NOMO-1 treated with DMSO at 0.1 percent for 48 hours (cell line): ENCODE results near the gene CTXN1.

Source experiments
- DNase-seq: peaks from one replicate; lab custom pipeline; 2025; ENCODE audit not compliant: unreplicated experiment; lab: John Stamatoyannopoulos, UW

The CTXN1 gene

DNA sequence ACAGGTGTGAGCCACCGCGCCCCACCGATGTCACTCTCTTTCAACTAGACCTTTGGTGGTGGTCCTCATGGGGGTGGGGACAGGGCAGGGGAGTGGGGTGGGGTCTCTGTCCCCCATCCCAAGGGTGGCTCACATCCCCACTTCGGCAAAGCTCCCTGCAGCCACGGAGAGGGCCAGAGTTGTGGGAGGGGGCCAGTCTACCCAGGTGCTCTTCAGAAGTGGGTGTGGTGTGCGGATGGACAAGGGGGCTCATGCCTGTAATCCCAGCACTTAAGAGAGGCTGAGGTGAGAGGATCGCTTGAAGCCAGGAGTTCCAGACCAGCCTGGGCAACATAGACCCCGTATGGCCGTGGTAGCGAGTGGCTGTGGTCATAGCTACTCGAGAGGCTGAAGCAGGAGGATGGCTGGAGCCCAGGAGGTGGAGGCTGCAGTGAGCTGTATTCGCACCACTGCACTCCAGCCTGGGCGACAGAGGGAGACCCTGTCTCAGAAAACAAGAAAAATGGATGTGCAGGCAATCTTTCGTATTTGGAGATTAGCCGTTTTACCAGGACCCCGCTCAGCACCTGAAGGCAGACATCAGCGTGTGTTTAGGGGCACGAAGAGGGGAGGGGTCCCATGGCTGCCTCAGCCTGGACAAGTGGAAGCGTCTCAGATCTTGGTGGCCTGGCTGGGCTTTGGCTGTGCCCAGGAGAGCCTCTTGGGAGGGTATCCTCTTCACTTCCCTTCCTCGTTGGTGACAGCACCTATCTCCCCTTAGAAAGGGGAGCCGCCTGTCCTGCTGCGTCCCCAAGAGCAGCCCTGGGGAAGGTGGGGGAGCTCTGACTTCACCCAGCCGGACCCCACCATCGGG is 10.5 kb downstream of the CTXN1 start:
- no peak for DNase-seq

DNA sequence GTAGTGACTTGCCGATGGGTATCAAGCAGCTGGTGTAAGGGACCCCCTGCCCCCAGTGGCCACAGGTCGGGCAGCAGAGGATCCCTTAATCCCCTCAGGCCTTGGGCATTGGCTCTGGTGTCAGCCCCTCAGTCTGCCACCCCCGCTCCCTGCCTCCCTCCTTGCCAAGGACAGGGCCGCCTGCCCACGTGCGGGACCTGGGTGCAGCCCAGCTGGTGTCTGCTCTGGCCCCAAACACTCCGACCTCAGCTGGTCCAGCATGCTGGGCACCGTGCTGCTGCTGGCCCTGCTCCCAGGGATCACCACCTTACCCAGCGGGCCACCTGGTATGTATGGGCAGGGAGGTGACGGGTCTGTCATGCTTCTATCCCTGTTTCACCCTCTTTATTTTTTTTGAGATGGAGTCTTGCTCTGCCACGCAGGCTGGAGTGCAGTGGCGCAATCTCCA is 11.3 kb downstream of the CTXN1 start, which contains the start of gene TGFBR3L:
Gene TGFBR3L, plus strand, starts transcription at position 233 of the 448 bp plus-strand sequence.
- no peak for DNase-seq

DNA sequence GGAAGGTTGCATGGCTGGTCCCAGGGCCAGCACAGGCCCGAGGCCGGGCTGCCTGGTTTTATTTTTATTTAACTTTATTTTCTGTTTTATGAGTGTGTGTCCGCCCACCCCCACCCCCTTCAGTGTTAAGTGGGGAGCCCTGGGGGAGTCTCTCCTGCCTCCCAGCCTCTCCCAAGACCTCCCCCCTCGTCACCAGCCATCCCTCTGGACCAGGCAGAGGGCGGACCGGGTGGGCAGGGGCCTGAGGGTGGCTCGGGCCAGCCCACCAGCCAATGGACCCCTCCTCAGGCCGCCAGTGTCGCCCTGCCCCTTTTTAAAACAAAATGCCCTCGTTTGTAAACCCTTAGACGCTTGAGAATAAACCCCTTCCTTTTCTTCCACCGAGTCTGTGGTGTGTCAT is 11.8 kb downstream of the CTXN1 start:
- DNase-seq: no peak

DNA sequence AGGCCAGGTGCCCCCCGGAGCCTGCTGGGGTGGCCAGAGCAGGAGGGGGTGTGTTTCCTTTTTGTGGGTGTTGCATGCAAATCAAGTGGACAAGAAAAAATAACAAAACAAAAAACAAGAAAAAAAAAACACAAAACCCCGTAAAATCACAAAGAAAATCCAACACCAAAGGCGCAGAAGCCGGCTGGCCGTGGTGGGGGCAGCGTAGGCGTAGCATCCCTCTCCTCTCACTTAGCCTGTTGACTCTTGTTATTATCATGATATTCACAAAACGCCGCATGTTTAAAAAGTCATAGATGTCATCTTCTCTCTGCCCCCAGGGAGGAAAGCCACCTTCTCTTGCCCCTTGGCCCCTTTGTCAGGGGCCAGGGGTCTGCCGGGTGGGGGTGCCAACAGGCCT is 12.3 kb downstream of the CTXN1 start:
- no peak for DNase-seq

DNA sequence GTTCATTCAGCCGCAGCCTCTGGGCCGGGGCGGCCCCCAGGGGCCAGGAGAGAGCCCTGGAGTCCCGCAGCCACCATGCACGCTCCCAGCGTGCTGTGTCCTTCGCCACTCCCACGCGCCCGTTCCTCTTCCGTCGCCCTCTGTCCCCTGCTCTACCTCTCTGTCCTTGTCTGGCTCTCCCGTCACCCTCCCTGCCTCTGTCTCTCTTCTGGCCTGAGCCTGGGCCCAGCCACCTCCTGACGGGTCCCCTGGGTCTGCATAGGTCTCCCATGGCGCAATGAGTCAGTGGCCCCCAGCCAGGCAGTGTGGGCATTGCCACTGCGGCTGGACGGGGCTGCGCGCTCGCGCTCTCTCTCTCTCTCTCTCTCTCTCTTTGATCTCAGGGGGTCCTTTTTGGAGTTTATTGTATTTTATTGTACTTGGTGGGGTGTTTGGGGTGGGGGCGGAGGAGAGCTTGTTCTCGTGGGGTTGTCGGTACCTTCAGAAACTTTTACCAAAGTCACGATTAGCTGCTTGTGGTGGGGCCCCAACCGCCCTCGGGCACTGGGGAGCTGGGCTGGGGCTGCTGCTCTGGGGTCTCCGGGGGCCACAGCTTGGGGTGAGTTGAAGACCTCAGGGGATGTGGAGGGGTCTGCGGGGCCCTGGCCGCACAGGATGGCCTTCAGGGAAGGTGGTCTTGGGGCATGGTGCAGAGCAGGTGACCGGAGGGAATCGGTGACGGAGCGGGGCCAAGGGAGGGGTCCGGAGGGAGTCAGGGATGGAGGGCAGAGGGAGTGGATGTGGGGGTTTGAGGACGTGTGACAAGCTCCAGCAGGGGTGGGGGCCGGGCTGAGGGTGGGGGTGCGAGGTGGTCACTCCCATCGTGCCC is 13.0 kb downstream of the CTXN1 start:
- DNase-seq: no peak

DNA sequence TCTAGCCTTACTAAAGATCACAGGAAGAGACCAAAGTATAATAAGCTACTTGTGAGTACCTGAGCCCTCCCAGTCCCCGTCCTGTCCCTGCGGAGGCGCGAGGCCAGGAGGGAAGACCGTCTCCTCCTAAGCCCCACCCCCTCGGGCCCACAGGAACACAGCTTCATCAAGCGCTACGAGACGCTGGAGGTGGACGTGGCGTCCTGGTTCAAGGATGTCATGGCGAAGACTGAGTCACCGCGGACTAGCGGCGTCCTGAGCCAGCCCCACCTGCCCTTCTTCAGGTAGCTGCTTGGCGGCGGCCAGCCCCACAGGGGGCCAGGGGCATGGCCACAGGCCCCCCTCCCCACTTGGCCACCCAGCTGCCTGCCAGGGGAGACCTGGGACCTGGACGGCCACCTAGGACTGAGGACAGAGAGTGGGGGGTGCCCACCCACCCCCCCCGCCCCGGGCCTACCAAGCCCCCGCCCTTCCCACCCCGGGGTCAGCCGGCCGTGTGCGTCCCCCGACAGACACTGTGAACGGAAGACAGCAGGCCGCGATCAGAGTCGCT is 13.7 kb downstream of the CTXN1 start:
- DNase-seq: no peak

DNA sequence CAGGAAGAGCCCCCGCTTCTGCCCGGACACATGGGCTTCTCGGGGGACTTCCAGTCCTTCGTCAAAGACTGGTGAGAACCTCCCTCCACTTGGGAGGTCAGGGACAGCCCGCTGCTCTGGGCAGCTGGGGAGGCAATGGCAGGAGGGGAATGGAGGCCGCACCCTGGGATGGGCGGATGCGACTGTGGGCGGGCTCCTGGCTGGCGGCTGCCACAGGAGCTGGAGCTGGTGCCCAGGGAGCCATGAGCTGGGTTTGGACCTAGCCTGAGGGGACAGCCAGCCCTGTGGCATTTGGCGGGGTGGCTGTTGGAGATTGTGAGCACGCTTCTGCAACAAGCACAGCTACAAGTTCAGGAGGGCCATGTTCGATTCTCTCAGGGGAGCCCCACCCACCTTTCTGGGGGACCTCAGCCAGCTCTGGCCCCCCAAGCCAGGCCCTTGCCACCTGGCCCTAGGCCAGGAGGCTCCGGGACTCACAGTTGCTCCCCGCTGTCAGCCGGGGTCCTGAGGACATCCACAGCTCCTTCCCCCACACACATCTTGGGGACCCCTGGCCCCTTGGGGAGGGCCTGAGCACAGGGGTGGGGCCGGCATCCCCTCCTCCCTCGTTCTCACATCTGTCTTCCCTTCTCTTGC is 14.3 kb downstream of the CTXN1 start:
- DNase-seq: no peak

DNA sequence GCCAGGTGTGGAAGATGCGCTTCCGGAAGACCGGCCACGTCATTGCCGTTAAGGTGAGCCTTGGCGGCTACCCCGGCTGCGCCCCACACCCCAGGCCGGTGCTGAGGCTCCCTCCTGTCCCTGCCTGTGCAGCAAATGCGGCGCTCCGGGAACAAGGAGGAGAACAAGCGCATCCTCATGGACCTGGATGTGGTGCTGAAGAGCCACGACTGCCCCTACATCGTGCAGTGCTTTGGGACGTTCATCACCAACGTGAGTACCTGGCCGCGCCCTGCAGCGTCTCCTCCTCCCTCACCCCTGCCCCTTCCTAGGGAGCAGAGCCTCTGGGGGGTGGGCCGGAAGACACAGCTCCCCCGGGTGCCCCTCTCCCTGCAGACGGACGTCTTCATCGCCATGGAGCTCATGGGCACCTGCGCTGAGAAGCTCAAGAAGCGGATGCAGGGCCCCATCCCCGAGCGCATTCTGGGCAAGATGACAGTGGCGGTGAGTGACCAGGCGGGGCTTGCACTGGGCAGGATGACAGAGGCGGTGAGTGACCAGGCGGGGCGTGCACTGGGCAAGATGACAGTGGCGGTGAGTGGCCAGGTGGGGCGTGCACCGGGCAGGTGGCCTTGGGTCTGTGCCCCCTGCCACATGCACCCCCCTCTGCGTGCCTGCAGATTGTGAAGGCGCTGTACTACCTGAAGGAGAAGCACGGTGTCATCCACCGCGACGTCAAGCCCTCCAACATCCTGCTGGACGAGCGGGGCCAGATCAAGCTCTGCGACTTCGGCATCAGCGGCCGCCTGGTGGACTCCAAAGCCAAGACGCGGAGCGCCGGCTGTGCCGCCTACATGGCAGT is 15.4 kb downstream of the CTXN1 start:
- DNase-seq: no peak

DNA sequence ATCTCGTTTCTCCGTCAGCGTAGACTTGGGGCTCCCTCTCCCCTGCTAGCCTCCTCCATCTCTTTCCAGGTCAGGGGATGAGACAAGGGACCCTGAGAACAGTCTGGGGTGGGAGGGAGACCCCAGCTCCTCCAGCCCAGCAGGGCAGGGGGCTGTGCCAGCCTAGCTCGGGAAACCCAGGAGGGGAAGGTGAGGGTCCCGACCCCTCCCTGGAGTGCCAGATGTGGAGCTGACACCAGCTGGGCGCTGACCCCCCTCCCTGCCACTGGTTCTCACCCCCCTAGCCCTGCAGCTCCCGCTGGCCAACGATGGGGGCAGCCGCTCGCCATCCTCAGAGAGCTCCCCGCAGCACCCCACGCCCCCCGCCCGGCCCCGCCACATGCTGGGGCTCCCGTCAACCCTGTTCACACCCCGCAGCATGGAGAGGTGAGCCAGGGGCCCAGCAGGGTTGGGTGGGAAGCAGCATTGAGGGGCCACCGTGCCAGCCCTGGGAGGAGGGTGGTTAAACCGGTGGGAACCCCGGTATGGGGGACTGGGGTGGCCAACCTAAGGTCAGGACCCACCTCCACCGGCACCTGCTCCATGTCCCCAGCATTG is 16.4 kb downstream of the CTXN1 start:
- no peak for DNase-seq

DNA sequence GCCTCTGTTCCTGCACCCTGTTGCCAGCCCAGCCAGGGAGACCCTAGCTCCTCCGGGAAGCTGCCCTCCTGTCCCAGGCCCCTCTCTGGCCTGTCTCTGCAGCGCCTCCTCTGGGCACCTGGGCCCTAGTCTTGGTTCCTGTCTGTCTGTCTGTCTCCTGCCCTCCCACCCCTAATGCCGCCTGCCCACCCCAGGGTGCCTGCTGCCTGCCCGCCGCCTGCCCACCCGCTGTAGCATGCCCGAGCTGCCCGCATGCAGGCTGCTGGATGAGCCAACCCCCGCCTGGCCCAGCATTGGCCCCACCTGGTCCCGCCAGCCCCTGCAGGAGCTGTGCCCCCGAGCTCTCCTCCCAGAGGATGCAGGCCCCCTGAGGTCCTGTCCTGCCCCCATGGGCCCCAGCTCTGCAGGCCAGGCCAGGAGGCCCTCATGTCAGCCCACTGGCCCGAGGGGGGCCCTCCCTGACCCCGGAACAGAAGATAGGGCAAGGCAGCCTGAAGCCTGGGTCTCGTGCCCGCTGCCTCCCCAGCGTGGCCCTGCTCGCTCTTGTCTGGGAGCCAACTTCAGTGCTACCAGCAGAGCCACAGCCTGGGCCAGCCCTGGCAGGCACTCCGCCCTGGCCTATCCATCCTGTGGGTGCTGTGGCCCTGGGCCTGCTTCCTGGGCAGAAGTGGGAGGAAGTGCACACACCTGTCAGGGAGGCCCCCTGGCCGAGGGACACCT is 17.0 kb downstream of the CTXN1 start:
- DNase-seq: no peak

DNA sequence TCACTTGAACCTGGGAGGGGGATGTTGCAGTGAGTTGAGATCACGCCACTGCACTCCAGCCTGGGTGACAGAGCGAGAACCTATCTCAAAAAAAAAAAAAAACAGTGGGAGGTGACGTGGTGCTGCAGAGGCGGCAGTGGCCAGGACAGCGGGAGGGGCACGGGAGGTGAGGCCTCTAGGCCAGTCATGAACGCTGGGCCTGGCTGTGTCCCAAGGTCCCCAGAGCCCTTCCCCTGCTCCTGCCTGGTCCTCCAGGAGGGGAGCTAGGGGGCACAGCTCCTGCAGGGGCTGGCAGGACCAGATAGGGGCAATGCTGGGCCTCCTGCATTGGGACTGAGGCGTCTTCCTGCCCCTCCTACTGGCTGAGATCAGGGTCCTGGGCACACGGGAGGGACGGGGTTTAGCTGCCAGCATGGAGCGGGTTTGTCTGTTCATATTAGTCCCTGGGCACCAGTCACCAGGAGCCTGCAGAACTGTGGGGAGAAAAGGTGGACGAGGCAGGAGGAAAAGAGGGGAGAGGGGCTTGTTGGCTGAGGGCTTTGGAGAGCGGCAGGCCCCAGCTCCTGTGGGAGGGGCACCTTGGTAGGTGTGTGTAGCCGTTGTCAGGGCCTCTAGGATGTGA is 17.7 kb downstream of the CTXN1 start:
- DNase-seq: no peak

DNA sequence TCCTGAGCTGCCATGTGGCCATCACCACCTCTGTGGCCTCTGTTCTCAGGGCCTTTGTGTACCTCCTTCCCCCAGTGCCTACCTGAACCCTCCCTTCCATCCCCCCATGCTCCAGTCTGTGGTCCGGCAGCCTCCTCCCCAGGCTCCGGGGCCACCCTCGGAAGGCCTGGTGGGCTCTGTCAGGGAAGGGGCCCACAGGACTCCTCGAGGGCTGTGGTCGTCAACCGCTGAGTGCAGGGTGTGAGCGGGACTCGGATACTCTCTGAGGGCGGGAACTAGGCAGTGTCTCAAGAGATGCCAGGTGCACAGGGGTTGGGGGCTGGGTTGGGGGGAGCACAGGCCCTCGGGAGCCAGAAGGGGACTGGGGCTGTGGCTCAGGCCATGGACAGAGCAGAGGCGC is 18.4 kb downstream of the CTXN1 start:
- DNase-seq: no peak

DNA sequence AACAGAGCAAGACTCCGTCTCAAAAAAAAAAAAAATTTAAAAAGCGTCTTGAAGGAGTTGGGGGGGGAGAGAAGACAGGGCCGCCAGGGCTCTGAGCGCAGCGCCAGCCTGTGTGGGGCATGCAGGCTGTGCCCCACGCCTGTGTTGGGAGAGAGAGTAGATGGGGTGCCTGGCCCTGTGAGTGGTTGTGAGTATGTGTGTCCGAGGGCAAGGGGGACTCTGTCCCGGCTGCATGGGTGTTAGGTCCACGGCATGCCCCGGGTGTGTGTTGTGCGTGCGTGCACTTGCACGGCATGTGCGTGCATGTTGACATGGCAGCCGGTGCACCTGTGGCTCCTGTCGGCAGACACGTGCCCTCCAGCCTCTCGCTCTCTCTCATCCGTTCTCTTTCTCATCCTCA is 18.8 kb downstream of the CTXN1 start:
- no peak for DNase-seq

DNA sequence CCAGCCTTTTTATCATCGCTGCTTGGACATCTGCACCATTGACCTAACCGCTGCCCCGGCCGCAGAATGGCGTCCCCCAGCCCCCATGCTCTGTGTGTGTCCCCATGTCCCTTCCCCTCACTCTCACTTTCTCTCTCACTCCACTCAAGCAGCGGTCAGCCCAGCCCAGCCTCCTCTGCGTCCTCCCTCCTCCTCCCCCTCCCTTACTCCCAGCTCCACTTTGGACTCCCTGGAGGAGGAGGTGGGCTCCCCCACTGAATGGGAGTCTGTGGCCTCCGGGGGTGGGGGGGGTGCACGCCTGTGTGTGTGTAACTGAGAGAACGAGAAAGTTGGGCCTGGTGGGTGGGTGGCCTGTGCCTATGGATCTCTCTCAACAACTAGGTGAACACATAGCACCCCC is 20.1 kb downstream of the CTXN1 start:
- DNase-seq: no peak

DNA sequence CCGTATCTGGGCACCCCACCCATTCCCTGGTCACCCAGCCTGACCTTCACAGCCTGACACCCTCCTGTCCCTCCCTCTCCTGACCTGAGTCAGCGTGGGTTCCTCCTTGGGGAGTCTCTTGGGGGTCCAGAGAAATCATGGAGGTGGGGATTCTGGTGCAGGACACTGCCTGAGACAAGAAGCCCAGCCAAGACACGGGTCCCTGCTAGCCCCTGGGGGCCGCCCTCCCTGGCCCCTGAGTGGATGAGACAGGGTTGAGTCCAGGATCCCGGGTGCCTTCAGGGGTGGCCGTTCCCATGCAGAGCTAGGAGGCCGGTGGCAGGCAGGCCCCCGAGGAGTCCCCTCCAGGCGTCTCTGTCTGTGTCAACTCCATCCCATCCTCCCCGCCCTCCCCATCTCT is 20.7 kb downstream of the CTXN1 start:
- DNase-seq: no peak

DNA sequence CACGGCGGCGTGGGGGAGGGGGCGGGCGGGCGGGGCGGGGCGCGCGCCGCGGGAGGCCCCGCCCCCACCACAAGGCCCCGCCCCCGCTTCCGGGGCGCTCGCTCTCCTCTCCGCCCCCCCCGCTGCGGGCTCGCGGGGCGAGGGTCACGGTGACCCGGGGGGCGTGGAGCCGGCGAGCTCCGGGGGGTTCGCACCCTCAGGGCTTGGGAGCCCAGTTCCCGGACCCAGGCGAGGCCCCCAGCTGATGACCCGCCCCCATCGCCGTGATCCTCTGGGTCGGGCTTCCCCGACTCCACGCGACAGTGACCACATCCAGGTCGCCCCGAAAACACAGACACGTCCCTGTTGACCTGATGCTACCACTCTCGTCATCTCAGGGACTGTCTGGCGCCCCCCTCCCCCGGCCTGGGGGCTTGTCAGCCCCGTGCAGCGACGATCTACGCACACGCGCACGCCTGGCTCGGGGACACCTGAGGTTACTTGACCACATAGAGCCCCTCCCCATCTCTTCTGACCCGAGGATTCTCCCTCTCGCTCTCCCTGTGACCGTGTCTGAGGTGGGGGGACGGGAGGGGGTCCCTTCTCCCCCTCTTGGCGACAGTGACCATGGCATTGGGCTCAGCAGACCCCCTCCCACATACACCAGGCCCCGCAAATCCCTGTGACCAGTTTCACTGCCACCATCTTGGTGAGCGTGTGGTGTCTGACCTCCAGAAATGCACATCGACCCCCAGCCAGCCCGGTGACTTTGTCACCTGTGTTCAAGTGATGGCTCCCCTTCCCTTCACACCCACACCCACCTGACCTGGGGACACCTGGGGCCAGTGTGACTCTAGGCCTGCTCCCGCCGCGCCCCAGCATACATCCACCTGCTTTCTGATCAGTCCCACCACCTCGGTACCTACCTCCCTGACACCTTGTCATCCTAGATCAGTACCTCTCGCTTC is 21.6 kb downstream of the CTXN1 start:
- no peak for DNase-seq

DNA sequence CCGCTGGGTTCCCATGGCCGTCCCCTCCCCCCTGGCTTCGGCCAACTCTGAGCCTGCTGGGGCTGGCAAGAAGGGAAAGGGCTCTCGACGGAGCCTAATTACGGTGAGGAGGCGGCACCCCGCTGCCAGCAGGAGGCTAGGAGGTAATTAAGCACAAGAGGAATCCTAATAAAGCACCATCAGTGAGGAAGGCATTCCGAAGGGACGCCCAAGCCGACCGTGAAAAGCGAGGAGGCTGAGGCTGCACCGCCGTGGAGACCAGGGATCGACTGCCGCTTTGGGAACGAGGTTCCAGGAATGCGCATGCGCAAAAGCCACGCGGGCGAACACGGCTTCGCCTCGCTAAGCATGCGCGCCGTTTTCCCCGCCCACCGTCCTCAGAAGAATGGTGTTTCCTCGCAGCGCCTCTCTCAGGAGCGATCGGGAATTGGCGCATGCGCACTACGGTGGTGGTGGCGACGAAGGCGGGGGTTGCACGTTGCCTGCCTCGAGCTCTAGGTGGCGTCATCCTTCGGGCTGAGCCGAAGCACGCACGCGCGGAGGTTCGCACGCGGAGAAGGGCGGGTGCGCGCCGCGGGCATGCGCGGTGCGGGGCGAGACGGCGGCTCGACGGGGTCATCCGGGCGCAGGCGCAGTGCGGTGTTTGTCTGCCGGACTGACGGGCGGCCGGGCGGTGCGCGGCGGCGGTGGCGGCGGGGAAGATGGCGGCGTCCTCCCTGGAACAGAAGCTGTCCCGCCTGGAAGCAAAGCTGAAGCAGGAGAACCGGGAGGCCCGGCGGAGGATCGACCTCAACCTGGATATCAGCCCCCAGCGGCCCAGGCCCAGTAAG is 22.5 kb downstream of the CTXN1 start, which contains the start of gene MAP2K7:
Gene MAP2K7, plus strand, starts transcription at position 634 of the 830 bp plus-strand sequence. Its CDS starts 68 bp downstream, at position 702.
- DNase-seq: peak; percentile 99
